ENCODE data around the gene CELA2A.

DNA sequence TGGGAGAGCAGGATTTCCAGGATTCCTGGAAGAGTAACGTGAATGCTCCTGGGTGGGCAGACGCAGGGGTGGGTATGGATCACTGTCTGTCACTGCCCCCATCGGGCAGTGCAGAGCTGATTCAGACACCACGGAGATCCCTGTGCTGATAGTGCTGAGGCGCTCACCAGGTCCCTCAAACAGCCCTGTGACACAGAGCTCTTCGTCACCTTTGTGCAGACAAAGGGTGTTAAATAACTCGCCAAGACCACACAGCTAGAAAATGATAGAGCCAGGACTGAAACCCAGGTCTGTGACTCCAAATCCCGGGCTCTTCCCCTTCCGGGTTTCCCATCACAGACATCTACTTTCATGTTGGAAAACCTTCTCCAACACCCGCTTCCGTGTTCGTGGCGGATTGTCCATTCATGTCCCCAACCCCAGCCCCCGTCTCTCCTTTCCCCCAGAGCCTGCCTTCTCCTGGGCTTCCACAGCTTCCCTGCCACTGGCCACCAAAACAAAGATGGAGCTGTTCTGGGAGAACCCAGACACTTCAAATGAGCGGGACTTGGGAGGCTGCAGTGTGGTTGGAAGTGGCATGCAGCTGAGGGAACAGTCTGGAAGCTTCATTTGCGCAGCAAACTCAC is 44.2 kb upstream of the CELA2A start:
- TF ChIP-seq, protein P1, sequence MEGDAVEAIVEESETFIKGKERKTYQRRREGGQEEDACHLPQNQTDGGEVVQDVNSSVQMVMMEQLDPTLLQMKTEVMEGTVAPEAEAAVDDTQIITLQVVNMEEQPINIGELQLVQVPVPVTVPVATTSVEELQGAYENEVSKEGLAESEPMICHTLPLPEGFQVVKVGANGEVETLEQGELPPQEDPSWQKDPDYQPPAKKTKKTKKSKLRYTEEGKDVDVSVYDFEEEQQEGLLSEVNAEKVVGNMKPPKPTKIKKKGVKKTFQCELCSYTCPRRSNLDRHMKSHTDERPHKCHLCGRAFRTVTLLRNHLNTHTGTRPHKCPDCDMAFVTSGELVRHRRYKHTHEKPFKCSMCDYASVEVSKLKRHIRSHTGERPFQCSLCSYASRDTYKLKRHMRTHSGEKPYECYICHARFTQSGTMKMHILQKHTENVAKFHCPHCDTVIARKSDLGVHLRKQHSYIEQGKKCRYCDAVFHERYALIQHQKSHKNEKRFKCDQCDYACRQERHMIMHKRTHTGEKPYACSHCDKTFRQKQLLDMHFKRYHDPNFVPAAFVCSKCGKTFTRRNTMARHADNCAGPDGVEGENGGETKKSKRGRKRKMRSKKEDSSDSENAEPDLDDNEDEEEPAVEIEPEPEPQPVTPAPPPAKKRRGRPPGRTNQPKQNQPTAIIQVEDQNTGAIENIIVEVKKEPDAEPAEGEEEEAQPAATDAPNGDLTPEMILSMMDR (conservative IDR thresholded peaks at IDR 0.05; ENCODE audit: low read depth, low read length), result no peak
- TF ChIP-seq EZH2 (IDR thresholded peaks at IDR 0.05; ENCODE audit: low read length, unreplicated experiment) (no peak), EZH2phosphoT487 (IDR thresholded peaks at IDR 0.05; ENCODE audit: borderline replicate concordance, low read length) (no peak)

Data from PC-3 (cell line).